NCI-H446 (cell line): ENCODE measurements around the gene ARRB1.
A peak's percentile ranks its signal among the peaks of the same experiment; 100 is the strongest.

Experiments used
- DNase-seq, 2 experiments: peaks; one replicate each; lab custom pipeline; 2025; lab: John Stamatoyannopoulos, UW

The ARRB1 gene

GRCh38 chr11:75248924-75249256, 102.6 kb downstream of the ARRB1 start:
- no peak for DNase-seq

- no peak for DNase-seq
Observed at GRCh38 chr11:75246671-75247350, 104.7 kb downstream of the ARRB1 start.

GRCh38 chr11:75246006-75246670, 105.3 kb downstream of the ARRB1 start:
- no peak for DNase-seq

GRCh38 chr11:75245356-75246005, 106.0 kb downstream of the ARRB1 start:
- DNase-seq: no peak

- DNase-seq: no peak
Observed at GRCh38 chr11:75244052-75244814, 107.2 kb downstream of the ARRB1 start.

- no peak for DNase-seq
Observed at GRCh38 chr11:75242722-75243600, 108.5 kb downstream of the ARRB1 start.

- peak in 1 of 2 experiments; percentile 17 for DNase-seq
Observed at GRCh38 chr11:75241906-75242644, 109.4 kb downstream of the ARRB1 start.

GRCh38 chr11:75241036-75241905, 110.2 kb downstream of the ARRB1 start:
- DNase-seq: peak; percentile 59 to 92

GRCh38 chr11:75240311-75241035, 111.0 kb downstream of the ARRB1 start, which contains the start of gene TPBGL:
Gene TPBGL, plus strand, starts transcription at chr11:75240774. Its CDS starts 276 bp downstream, at chr11:75241050.
- peak in 1 of 2 experiments; percentile 77 for DNase-seq

GRCh38 chr11:75239531-75240290, 111.8 kb downstream of the ARRB1 start:
- DNase-seq: no peak

GRCh38 chr11:75238595-75239440, 112.6 kb downstream of the ARRB1 start:
- DNase-seq: no peak

- no peak for DNase-seq
Observed at GRCh38 chr11:75237050-75237449, 114.4 kb downstream of the ARRB1 start.

- peak in 1 of 2 experiments; percentile 56 for DNase-seq
Observed at GRCh38 chr11:75236062-75236461, 115.4 kb downstream of the ARRB1 start.

- peak in 1 of 2 experiments; percentile 10 for DNase-seq
Observed at GRCh38 chr11:75233754-75234172, 117.7 kb downstream of the ARRB1 start.

GRCh38 chr11:75230621-75231020, 120.8 kb downstream of the ARRB1 start:
- DNase-seq: no peak

GRCh38 chr11:75229466-75229865, 122.0 kb downstream of the ARRB1 start:
- peak; percentile 71 to 86 for DNase-seq

- DNase-seq: no peak
Observed at GRCh38 chr11:75225794-75226193, 125.7 kb downstream of the ARRB1 start.
